Measurements from ENCODE around the gene FUT1. TPM values are rescaled to one million over a fixed set of nuclear protein-coding genes. Genes with fewer than 3 reads are reported as not detected.

Gene FUT1
- polyA plus RNA-seq, 1 donor (not counting 4 experiments of a cell fraction or from before 2014, with no cell fraction given): 3.7 TPM

DNA sequence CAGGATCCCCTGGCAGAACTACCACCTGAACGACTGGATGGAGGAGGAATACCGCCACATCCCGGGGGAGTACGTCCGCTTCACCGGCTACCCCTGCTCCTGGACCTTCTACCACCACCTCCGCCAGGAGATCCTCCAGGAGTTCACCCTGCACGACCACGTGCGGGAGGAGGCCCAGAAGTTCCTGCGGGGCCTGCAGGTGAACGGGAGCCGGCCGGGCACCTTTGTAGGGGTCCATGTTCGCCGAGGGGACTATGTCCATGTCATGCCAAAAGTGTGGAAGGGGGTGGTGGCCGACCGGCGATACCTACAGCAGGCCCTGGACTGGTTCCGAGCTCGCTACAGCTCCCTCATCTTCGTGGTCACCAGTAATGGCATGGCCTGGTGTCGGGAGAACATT is 49.1 kb downstream of the FUT1 start:
- Histone ChIP-seq H3K27ac (ENCODE audit: control insufficient read depth, insufficient read depth, low read length) (no peak overlapping the region), H3K4me1 (ENCODE audit: control insufficient read depth, extremely low read depth, insufficient read depth, low read length) (peaks cover 4% of the 10 kb centered on the region), H3K4me2 (ENCODE audit: control insufficient read depth, extremely low read depth, insufficient read depth, low read depth, low read length) (no peak overlapping the region), H3K9me1 (ENCODE audit: control insufficient read depth, extremely low read depth, insufficient read depth, low read length) (no peaks in the 10 kb centered on the region), H3K9me3 (ENCODE audit: control insufficient read depth, low read depth, low read length) (no peaks in the 10 kb centered on the region), H3K4me3 (ENCODE audit: control insufficient read depth in 2 of 3, extremely low read depth in 1 of 3, insufficient read depth in 2 of 3, low read depth in 1 of 3, low read length in 3 of 3) (no peak overlapping the region), H3K36me3 (ENCODE audit: control insufficient read depth in 2 of 2, extremely low read depth in 1 of 2, insufficient read depth in 2 of 2, low read length in 2 of 2) (peaks cover 0 to 8% of the 10 kb centered on the region in 2 experiments), H2AFZ (ENCODE audit: control insufficient read depth, low read length) (no peak overlapping the region), H3K27me3 (ENCODE audit: control insufficient read depth, extremely low read depth, insufficient read depth, low read length) (no peaks in the 10 kb centered on the region), H4K20me1 (ENCODE audit: control insufficient read depth, extremely low read depth, insufficient read depth, low read length) (no peaks in the 10 kb centered on the region), H3K79me2 (ENCODE audit: control insufficient read depth, insufficient read depth, low read length) (no peaks in the 10 kb centered on the region), H3K9ac (ENCODE audit: control insufficient read depth, extremely low read depth, insufficient read depth, low read length) (no peak overlapping the region)
- TF ChIP-seq EZH2 (IDR thresholded peaks at IDR 0.05; ENCODE audit: low read length): no peak
- TF ChIP-seq, protein P1, sequence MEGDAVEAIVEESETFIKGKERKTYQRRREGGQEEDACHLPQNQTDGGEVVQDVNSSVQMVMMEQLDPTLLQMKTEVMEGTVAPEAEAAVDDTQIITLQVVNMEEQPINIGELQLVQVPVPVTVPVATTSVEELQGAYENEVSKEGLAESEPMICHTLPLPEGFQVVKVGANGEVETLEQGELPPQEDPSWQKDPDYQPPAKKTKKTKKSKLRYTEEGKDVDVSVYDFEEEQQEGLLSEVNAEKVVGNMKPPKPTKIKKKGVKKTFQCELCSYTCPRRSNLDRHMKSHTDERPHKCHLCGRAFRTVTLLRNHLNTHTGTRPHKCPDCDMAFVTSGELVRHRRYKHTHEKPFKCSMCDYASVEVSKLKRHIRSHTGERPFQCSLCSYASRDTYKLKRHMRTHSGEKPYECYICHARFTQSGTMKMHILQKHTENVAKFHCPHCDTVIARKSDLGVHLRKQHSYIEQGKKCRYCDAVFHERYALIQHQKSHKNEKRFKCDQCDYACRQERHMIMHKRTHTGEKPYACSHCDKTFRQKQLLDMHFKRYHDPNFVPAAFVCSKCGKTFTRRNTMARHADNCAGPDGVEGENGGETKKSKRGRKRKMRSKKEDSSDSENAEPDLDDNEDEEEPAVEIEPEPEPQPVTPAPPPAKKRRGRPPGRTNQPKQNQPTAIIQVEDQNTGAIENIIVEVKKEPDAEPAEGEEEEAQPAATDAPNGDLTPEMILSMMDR (optimal IDR thresholded peaks at IDR 0.05 in 1 of 3, IDR thresholded peaks at IDR 0.05 in 1 of 3, conservative IDR thresholded peaks at IDR 0.05 in 1 of 3; ENCODE audit: extremely low read depth in 1 of 3, insufficient read depth in 2 of 3, low read length in 3 of 3): no peak
- dilution Hi-C loops (cut with MboI; ENCODE audit: extremely low pct_ligation_motif_present, low sequenced_read_pairs): no loop called here
- DNase-seq (ENCODE audit: low read depth, low spot score): no peak
- FAIRE-seq: no peak

DNA sequence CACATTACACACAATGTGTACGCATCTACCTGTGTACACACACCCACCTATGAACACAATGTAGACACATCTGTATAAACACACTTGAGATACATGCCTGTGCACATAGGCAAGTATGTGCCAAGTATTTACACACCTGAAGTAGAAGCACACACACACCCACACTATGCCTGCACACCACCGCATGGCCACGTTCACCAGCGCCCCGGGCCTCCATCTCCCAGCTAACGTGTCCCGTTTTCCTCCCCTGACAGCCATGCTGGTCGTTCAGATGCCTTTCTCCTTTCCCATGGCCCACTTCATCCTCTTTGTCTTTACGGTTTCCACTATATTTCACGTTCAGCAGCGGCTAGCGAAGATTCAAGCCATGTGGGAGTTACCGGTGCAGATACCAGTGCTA is 49.7 kb downstream of the FUT1 start:
- dilution Hi-C loops (cut with MboI; ENCODE audit: extremely low pct_ligation_motif_present, low sequenced_read_pairs): no loop called here
- TF ChIP-seq, protein P1 (optimal IDR thresholded peaks at IDR 0.05 in 1 of 3, IDR thresholded peaks at IDR 0.05 in 1 of 3, conservative IDR thresholded peaks at IDR 0.05 in 1 of 3; ENCODE audit: extremely low read depth in 1 of 3, insufficient read depth in 2 of 3, low read length in 3 of 3): no peak
- no peak for TF ChIP-seq EZH2 (IDR thresholded peaks at IDR 0.05; ENCODE audit: low read length)
- Histone ChIP-seq H3K9me1 (ENCODE audit: control insufficient read depth, extremely low read depth, insufficient read depth, low read length) (no peaks in the 10 kb centered on the region), H3K36me3 (ENCODE audit: control insufficient read depth in 2 of 2, extremely low read depth in 1 of 2, insufficient read depth in 2 of 2, low read length in 2 of 2) (peaks cover 0 to 8% of the 10 kb centered on the region in 2 experiments), H3K79me2 (ENCODE audit: control insufficient read depth, insufficient read depth, low read length) (no peaks in the 10 kb centered on the region), H3K4me3 (ENCODE audit: control insufficient read depth in 2 of 3, extremely low read depth in 1 of 3, insufficient read depth in 2 of 3, low read depth in 1 of 3, low read length in 3 of 3) (no peak overlapping the region), H3K9ac (ENCODE audit: control insufficient read depth, extremely low read depth, insufficient read depth, low read length) (no peak overlapping the region), H3K27me3 (ENCODE audit: control insufficient read depth, extremely low read depth, insufficient read depth, low read length) (no peaks in the 10 kb centered on the region), H3K27ac (ENCODE audit: control insufficient read depth, insufficient read depth, low read length) (no peak overlapping the region), H4K20me1 (ENCODE audit: control insufficient read depth, extremely low read depth, insufficient read depth, low read length) (no peaks in the 10 kb centered on the region), H2AFZ (ENCODE audit: control insufficient read depth, low read length) (no peak overlapping the region), H3K9me3 (ENCODE audit: control insufficient read depth, low read depth, low read length) (no peaks in the 10 kb centered on the region), H3K4me1 (ENCODE audit: control insufficient read depth, extremely low read depth, insufficient read depth, low read length) (peaks cover 10% of the 10 kb centered on the region), H3K4me2 (ENCODE audit: control insufficient read depth, extremely low read depth, insufficient read depth, low read depth, low read length) (no peak overlapping the region)
- no peak for DNase-seq (ENCODE audit: low read depth, low spot score)
- no peak for FAIRE-seq
